Activated CD4-positive, alpha-beta T cell treated with anti-CD3 and anti-CD28 coated beads, Interleukin-2, amount 10 ng/mL, durations not matched to agents 24 days and 14 days (primary cell): ENCODE results near the gene HOMER1. TPM values are rescaled to one million over a fixed set of nuclear protein-coding genes. Genes with fewer than 3 reads are reported as not detected.
"Not testable (repeated sequence)": the region's sequence is repeated elsewhere in the genome, so short reads cannot be mapped to it uniquely, and the experiment has no call there.

Experiments
- DNase-seq: peaks from one replicate; pipeline ENCODE4 v3.0.0; 2022
- H3K27ac Mint-ChIP-seq: one replicate; pipeline ENCODE4 v1.8.0; 2022; ENCODE audit warnings: mild to moderate bottlenecking, mixed read lengths
- H3K27me3 Mint-ChIP-seq: one replicate; pipeline ENCODE4 v1.8.0; 2022; ENCODE audit warnings: mixed read lengths
- H3K36me3 Mint-ChIP-seq: one replicate; pipeline ENCODE4 v1.8.0; 2022; ENCODE audit warnings: low read depth, mild to moderate bottlenecking, mixed read lengths
- H3K4me1 Mint-ChIP-seq: one replicate; pipeline ENCODE4 v1.8.0; 2021; ENCODE audit warnings: mixed read lengths
- H3K4me3 Mint-ChIP-seq: one replicate; pipeline ENCODE4 v1.8.0; 2022; ENCODE audit warnings: mild to moderate bottlenecking, moderate library complexity, mixed read lengths
- H3K9me3 Mint-ChIP-seq: one replicate; pipeline ENCODE4 v1.8.0; 2021; ENCODE audit warnings: mixed read lengths
- intact Hi-C: fragments of 100-400 bp; cut with micrococcal nuclease; formaldehyde crosslinking; loops from one replicate; pipeline ENCODE4 v1.15.1; 2023
- total RNA-seq: library from RNA; stranded (reverse); gene quantifications from 2 replicates; pipeline ENCODE4 v1.2.3, GENCODE V29; 2022

The HOMER1 gene
- total RNA-seq, 1 donor from 2014 or later = 15.0 TPM

DNA sequence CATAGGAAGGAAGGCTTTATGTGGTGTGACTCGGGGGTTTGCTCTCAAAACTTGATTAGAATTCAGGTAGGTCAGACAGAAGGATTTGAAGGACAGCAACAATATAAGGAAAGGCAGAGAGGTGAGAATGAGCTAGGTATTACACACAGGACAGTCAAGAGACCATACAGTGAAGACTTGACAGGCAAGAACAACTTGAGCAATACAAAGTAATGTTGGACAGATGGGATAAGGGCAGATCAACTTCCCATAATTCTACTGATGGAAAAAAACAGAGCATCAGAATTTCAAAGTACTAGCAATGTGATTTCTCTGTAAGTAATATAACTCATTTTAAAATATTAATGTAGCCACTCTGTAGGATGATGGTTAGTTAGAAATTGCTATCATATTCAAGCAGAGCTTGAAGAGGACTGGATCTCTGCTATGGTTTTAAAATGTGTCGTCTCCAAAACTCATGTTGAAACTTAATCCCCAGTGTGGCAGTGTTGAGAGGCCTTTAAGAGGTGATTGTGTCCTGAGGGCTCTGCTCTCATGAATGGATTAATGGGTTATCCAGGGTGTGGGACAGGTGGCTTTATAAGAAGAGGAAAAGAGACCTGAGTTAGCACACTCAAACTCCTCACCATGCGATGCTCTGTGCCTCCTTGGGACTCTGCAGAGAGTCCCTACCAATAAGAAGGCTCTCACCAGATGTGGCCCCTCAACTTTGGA is 22.4 kb upstream of the HOMER1 start:
- Mint-ChIP-seq H3K9me3 (no peaks in the 10 kb centered on the region), H3K27ac (no peak overlapping the region), H3K36me3 (no peaks in the 10 kb centered on the region), H3K27me3 (peaks cover 6% of the 10 kb centered on the region), H3K4me3 (no peak overlapping the region), H3K4me1 (no peaks in the 10 kb centered on the region)
- intact Hi-C loops = no loop called here
- no peak for DNase-seq

DNA sequence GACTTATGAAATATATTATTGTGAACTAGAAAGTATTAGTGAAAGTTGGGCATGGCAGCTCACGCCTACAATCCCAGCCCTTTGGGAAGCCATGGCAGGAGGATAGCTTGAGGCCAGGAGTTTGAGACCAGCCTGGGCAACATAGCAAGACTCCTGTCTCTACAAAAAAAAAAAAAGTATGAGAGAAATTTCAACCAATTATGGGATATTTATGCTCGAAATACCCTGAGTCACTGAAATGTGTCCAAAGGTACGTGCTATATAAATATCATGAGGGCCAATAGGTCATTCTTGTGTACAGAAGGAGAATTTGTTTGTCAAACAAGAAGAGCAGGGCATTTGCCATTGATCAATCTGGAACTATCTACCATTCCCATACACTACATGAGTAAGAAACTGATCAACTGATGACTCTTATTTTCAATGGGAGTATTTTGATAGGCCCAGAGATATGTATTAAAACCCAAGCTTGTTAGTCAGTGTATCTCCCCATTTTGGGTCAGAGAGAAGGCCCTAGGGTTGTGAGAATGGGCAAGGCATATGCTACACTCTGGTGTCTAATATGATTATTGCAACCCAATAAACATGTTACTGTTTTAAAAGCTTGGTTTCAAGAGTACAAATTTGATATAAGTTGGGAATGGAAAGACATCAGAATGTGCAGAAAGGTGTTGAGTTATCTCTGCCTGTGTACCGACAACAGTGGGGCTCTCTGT is 21.7 kb upstream of the HOMER1 start:
- Mint-ChIP-seq H3K27me3 (peaks cover 8% of the 10 kb centered on the region), H3K9me3 (no peaks in the 10 kb centered on the region), H3K4me3 (no peak overlapping the region), H3K36me3 (no peaks in the 10 kb centered on the region), H3K27ac (no peak overlapping the region), H3K4me1 (no peaks in the 10 kb centered on the region)
- no peak for DNase-seq
- intact Hi-C loops = no loop called here

DNA sequence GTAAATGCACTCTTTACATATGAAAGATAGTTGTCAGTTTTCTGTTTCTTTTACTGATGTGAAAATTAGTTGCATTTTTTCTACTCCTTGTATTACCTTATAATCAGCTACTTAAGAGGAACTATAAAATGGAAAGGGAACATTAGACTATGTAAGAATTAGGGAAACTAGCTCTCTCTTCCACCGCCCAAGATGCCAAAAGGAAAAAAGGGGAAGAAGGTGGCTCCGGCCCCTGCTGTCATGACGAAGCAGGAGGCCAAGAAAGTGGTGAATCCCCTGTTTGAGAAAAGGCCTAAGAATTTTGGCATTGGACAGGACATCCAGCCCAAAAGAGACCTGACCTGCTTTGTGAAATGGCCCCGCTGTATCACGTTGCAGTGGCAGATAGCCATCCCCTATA is 15.2 kb upstream of the HOMER1 start:
- intact Hi-C loops = no loop called here
- H3K9me3 Mint-ChIP-seq = peaks cover 11% of the 10 kb centered on the region

DNA sequence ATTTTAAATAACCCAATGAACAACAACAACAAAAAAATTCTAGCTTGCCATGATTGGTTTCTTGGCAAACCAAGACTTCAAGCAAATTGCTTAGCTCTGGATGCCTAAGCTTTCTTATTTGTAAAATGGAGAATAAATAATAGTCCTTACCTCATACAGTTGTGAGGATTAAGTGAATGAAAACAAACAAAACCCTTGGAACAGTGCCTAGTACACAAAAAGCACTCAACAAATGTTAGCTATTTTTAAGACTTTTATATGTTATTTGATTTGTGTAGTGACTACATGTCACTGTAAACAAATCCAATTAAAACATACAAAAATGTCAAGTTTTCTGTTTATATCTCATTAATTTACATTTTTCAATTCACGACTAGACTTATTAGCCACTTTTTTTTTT is 13.5 kb upstream of the HOMER1 start:
- H3K9me3 Mint-ChIP-seq = peaks cover 13% of the 10 kb centered on the region
- H3K4me1 Mint-ChIP-seq = no peaks in the 10 kb centered on the region
- intact Hi-C loops = no loop called here
- no peak overlapping the region for H3K27ac Mint-ChIP-seq
- no peak overlapping the region for H3K4me3 Mint-ChIP-seq
- no peak for DNase-seq
- peaks cover 10% of the 10 kb centered on the region for H3K27me3 Mint-ChIP-seq
- no peaks in the 10 kb centered on the region for H3K36me3 Mint-ChIP-seq

More for the DNA sequence above, 15.2 kb upstream of the HOMER1 start:
- no peak overlapping the region for H3K4me3 Mint-ChIP-seq
- no peaks in the 10 kb centered on the region for H3K4me1 Mint-ChIP-seq
- no peak overlapping the region for H3K27ac Mint-ChIP-seq
- no peak for DNase-seq
- H3K27me3 Mint-ChIP-seq = peaks cover 7% of the 10 kb centered on the region
- no peaks in the 10 kb centered on the region for H3K36me3 Mint-ChIP-seq

DNA sequence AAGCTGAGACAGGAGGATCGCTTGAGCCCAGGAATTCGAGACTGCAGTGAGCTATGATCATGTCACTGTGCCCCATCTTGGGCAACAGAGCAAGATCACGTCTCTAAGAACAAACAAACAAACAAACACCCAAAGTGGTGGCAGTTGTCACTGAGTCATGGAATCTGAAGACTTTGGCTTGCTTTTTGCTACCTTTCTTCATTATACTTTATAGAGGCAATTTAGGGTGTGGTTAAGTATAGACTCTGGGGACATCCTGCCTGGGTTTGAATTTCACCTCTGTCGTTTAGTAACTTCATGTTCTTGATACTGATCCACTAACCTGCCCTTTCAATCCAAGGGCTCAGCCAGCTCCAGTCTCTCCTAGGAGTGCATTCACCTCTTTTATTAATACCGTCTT is 13.0 kb upstream of the HOMER1 start:
- H3K27ac Mint-ChIP-seq = no peak overlapping the region
- no peaks in the 10 kb centered on the region for H3K4me1 Mint-ChIP-seq
- intact Hi-C loops = no loop called here

DNA sequence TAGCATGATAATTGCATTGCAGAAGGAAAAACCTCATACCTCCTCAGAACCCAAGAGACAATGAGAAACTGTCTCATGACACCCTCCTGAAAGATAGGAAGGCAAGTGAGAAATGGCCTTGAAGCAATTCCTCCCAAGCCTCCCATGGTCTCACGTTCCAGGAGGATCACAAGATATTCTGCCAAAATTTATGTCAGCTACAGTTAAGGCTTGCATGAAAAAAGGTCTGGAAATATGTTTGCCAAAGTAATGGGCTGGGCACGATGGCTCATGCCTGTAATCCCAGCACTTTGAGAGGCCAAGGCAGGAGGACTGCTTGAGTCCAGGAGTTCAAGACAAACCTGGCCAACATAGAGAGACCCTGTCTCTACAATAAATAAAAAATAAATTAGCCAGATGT is 12.6 kb upstream of the HOMER1 start:
- H3K9me3 Mint-ChIP-seq = peaks cover 13% of the 10 kb centered on the region

More for the DNA sequence above, 13.0 kb upstream of the HOMER1 start:
- no peak for DNase-seq
- Mint-ChIP-seq H3K4me3 (no peak overlapping the region), H3K36me3 (no peaks in the 10 kb centered on the region), H3K9me3 (peaks cover 13% of the 10 kb centered on the region), H3K27me3 (peaks cover 8% of the 10 kb centered on the region)

DNA sequence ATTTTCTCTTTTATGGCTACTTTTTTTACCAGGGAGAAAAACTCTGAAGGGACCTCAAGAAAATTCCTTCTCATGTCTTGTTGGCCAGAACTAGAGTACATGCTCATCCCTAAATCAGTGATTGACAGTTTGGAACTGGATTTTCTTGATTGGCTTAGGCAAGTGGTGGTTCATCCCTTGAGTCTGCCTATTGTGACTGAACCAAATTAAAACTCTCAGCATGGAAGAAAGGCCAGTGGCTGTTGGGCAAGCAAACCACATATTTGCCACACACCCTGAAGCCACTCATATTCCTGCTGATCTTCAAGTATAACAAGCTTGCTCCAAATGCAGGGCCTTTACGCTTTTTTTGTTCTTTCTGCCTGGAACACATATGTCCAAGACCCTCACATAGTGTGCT is 7.2 kb upstream of the HOMER1 start:
- intact Hi-C loops = no loop called here
- H3K27ac Mint-ChIP-seq = no peak overlapping the region
- peaks cover 4% of the 10 kb centered on the region for H3K27me3 Mint-ChIP-seq
- H3K4me3 Mint-ChIP-seq = no peak overlapping the region
- no peak for DNase-seq
- H3K36me3 Mint-ChIP-seq = no peaks in the 10 kb centered on the region
- peaks cover 9% of the 10 kb centered on the region for H3K9me3 Mint-ChIP-seq
- H3K4me1 Mint-ChIP-seq = peaks cover 3% of the 10 kb centered on the region

More for the DNA sequence above, 12.6 kb upstream of the HOMER1 start:
- Mint-ChIP-seq H3K4me3 (no peak overlapping the region), H3K4me1 (no peaks in the 10 kb centered on the region), H3K27me3 (peaks cover 7% of the 10 kb centered on the region), H3K36me3 (no peaks in the 10 kb centered on the region), H3K27ac (no peak overlapping the region)
- intact Hi-C loops = no loop called here
- DNase-seq = no peak

DNA sequence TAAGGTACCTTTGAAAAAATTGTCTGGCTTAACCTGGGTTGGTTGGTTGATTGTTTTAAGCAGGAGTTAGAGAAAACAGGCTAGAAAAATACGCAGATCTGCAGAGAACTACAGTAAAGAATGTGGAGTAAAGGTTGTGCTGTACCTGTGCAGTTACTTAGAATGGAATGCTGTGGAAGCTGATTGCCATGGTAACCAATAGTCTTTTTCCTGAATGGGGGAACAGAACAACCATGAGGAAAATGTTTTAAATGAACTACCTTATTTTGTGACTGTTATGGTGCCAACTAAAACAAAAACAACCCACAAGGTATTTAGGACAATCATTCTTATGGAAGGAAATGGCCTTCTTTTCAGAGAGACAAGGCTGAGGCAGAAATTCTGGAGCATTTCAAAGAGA is 4.8 kb upstream of the HOMER1 start:
- no peak overlapping the region for H3K4me3 Mint-ChIP-seq
- H3K4me1 Mint-ChIP-seq = peaks cover 10% of the 10 kb centered on the region
- H3K27ac Mint-ChIP-seq = no peak overlapping the region
- intact Hi-C loops = loop anchor here (10.0 kb wide), 1 partner anchor 446 kb away; no protein-coding TSS in a partner anchor
- H3K9me3 Mint-ChIP-seq = no peaks in the 10 kb centered on the region
- H3K36me3 Mint-ChIP-seq = peaks cover 3% of the 10 kb centered on the region
- peaks cover 5% of the 10 kb centered on the region for H3K27me3 Mint-ChIP-seq
- DNase-seq = no peak

DNA sequence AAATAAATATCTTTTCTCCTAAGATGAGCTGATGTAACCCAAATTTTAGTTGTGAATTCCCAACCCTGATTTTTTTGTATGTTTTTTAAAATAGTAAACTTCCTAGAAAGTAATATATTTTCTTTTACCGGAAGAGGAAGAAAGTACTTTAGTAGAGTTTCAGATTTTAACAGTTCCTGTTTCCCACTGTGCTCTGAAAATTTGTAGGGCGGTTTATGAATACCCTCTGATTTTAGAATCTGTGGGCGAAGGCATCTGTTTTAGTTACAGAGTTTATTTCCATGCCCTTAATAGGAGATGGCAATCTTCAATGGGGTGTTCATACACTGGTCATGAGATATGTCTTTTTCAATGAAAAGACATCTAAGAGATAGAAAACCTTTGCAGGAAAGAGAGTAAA is 3.7 kb upstream of the HOMER1 start:
- H3K4me3 Mint-ChIP-seq = no peak overlapping the region
- peaks cover 7% of the 10 kb centered on the region for H3K27me3 Mint-ChIP-seq
- H3K27ac Mint-ChIP-seq = no peak overlapping the region
- H3K9me3 Mint-ChIP-seq = no peaks in the 10 kb centered on the region
- H3K4me1 Mint-ChIP-seq = peaks cover 17% of the 10 kb centered on the region
- intact Hi-C loops = loop anchor here (10.0 kb wide), 1 partner anchor 447 kb away; no protein-coding TSS in a partner anchor
- no peak for DNase-seq
- peaks cover 4% of the 10 kb centered on the region for H3K36me3 Mint-ChIP-seq

DNA sequence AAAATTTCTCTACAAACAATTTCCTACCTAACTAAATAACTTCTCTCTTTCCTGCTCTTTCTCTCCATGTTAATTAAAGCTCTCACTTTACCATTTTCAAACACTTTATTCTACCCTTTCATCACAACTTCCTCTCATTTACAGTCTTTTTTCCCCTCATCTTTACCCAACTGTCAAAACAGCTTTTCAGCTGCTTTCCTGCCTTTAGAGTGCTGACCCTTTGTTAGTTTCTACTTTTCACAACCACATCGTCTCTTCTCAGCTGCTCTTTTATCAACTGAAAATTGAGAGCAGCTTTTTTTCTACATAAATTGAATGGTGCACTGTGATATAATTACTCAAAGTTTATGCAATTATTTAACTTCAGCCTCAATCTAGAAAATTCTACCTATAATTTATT is 3.1 kb upstream of the HOMER1 start:
- Mint-ChIP-seq H3K4me1 (peaks cover 21% of the 10 kb centered on the region), H3K36me3 (peaks cover 6% of the 10 kb centered on the region), H3K27me3 (peaks cover 13% of the 10 kb centered on the region), H3K27ac (no peak overlapping the region), H3K4me3 (no peak overlapping the region), H3K9me3 (no peaks in the 10 kb centered on the region)
- DNase-seq = no peak
- intact Hi-C loops = loop anchor here (10.0 kb wide), 1 partner anchor 448 kb away; no protein-coding TSS in a partner anchor

DNA sequence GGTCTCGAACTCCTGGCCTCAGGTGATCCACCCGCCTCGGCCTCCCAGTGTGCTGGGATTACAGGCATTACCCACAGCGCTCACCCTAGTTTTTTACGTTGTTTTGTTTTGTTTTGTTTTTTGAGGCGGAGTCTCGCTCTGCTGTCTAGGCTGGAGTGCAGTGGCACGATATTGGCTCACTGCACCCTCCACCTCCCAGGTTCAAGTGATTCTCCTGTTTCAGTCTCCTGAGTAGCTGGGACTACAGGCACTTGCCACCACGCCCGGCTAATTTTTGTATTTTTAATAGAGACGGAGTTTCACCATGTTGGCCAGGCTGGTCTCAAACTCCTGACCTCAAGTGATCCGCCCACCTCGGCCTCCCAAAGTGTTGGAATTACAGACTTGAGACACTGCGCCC is 2.4 kb upstream of the HOMER1 start:
- H3K4me3 Mint-ChIP-seq, H3K36me3 Mint-ChIP-seq, H3K27ac Mint-ChIP-seq, DNase-seq, H3K9me3 Mint-ChIP-seq: not testable (repeated sequence)
- intact Hi-C loops = loop anchor here (10.0 kb wide), 1 partner anchor 448 kb away; no protein-coding TSS in a partner anchor
- Mint-ChIP-seq H3K27me3 (peaks cover 17% of the 10 kb centered on the region), H3K4me1 (peaks cover 25% of the 10 kb centered on the region)

DNA sequence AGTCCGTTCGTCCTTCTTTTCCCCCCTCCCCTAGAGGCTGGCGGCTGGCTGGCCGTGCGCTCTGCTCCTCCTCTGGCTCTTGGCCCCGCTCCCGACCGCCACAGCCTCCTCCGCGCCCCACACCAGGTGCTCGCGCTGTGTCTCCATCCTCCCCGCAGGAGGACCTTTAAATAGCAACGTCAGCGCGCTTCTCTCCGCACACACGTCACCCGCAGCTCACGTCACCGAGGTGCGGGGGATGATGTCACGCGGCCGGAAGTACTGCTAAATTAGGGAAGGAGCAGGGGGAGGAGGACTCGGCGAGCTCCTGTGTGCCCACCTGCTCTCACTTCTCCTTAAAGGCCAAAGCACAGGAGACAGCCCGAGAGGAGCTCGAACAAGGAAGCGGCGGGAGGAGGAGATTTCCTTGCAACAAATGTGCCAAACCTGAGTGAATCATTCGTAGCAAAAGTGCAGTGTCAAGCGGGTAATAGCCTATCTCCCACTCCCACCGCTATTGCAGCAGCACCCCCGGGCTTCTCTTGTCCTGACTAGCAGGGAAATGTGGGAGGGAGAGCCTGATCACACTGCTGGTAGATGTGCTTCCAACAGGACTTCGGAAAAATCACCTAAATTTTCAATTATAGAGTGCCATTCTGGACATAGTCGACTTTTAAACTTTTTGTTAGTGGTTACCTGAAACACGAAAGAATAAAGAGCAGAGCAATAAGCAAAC is 614 bp upstream of the HOMER1 start:
- Mint-ChIP-seq H3K36me3 (peaks cover 6% of the 10 kb centered on the region), H3K27me3 (peaks cover 23% of the 10 kb centered on the region), H3K9me3 (no peaks in the 10 kb centered on the region), H3K4me3 (peak overlapping the region; percentile 88), H3K27ac (peak overlapping the region; percentile 97), H3K4me1 (peaks cover 32% of the 10 kb centered on the region)
- intact Hi-C loops = loop anchor here (1.0 to 10.0 kb wide), 6 partner anchors 47 to 530 kb away; partner anchors contain the start of genes ARSB, JMY, MTX3 and TENT2
- peak; percentile 97 for DNase-seq

DNA sequence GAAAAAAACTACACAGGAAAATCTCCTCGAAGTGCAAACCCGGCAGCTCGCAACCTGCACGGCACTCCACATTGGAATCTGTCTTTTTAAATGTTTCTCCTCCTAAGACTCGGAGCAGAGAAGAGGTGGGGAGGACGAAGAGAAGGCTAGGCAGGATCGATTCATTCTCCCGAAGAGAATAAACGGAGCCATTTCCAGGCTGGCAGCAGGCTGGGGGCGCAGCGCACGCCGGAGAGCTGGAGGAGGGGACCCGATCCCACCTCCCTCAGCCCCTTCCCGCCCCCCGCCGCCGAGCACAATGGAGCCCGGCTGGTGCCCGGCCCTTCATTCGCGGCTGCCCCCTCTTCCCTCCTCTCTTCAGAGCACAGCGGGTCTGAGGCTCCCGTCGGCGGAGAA is 628 bp downstream of the HOMER1 start:
- Mint-ChIP-seq H3K27me3 (peaks cover 25% of the 10 kb centered on the region), H3K4me1 (peaks cover 41% of the 10 kb centered on the region), H3K27ac (peak overlapping the region; percentile 78), H3K36me3 (peaks cover 6% of the 10 kb centered on the region), H3K9me3 (no peaks in the 10 kb centered on the region), H3K4me3 (peak overlapping the region; percentile 86)
- no peak for DNase-seq
- intact Hi-C loops = loop anchor here (2.0 to 10.0 kb wide), 3 partner anchors 276 to 893 kb away; partner anchors contain the start of gene JMY
